Subcutaneous abdominal adipose tissue (tissue), 5 donors: ENCODE results near the gene NAT16.

ENCODE experiments used
- H3K27ac ChIP-seq: one replicate; pipeline ENCODE4 v1.7.0; 2013; ENCODE audit warnings: low read depth, mild to moderate bottlenecking, inconsistent platforms, low read length, moderate library complexity
- H3K27me3 ChIP-seq, 5 donors: one replicate each; pipeline ENCODE4 v1.7.0; 2013; ENCODE audit warnings: low read length in 5 of 5, inconsistent platforms in 1 of 5; ENCODE audit not compliant: control insufficient read depth in 5 of 5, insufficient read depth in 4 of 5
- H3K36me3 ChIP-seq, 5 donors: one replicate each; pipeline ENCODE4 v1.7.0; 2013; ENCODE audit warnings: low read length in 5 of 5; ENCODE audit not compliant: control insufficient read depth in 5 of 5, insufficient read depth in 5 of 5
- H3K4me1 ChIP-seq, 5 donors: one replicate each; pipeline ENCODE4 v1.7.0; 2013; ENCODE audit warnings: low read length in 5 of 5, mild to moderate bottlenecking in 3 of 5, moderate library complexity in 1 of 5; ENCODE audit not compliant: control insufficient read depth in 5 of 5, insufficient read depth in 5 of 5
- H3K4me3 ChIP-seq, 5 donors: one replicate each; pipeline ENCODE4 v1.7.0; 2013; ENCODE audit warnings: low read length in 5 of 5, low read depth in 1 of 5
- H3K9ac ChIP-seq, 5 donors: one replicate each; pipeline ENCODE4 v1.7.0; 2013; ENCODE audit warnings: low read length in 5 of 5, mild to moderate bottlenecking in 4 of 5, moderate library complexity in 3 of 5
- H3K9me3 ChIP-seq, 5 donors: one replicate each; pipeline ENCODE4 v1.7.0; 2013; ENCODE audit warnings: low read length in 5 of 5; ENCODE audit not compliant: control insufficient read depth in 5 of 5
- donor health status: healthy.
- donor health status: healthy.
- donor health status: healthy.
- donor health status: healthy.
- donor health status: healthy.

Gene NAT16

GRCh38 chr7:101128040-101128834, 51.9 kb downstream of the NAT16 start:
- Histone ChIP-seq H3K27me3 (peaks cover 0 to 17% (median 4%) of the 10 kb centered on the region in 5 donors), H3K4me1 (peaks cover 7 to 40% (median 31%) of the 10 kb centered on the region in 5 donors), H3K4me3 (peak overlapping the region in 1 of 5 donors; percentile 11), H3K9ac (no peak overlapping the region), H3K9me3 (no peaks in the 10 kb centered on the region), H3K27ac (no peak overlapping the region), H3K36me3 (peaks cover 0 to 3% (median 2%) of the 10 kb centered on the region in 5 donors)

- peaks cover 7 to 45% (median 33%) of the 10 kb centered on the region in 5 donors for H3K4me1 ChIP-seq
- H3K9me3 ChIP-seq = no peaks in the 10 kb centered on the region
- peaks cover 0 to 3% (median 2%) of the 10 kb centered on the region in 5 donors for H3K36me3 ChIP-seq
- H3K9ac ChIP-seq = no peak overlapping the region
- H3K4me3 ChIP-seq = peak overlapping the region; percentile 1 to 54 (median 41)
- H3K27me3 ChIP-seq = peaks cover 0 to 17% (median 4%) of the 10 kb centered on the region in 5 donors
- H3K27ac ChIP-seq = peak overlapping the region; percentile 15
These were observed 52.5 kb downstream of the NAT16 start for GRCh38 chr7:101127460-101128039.

- Histone ChIP-seq H3K4me3 (peak within 1 kb of the TSS; percentile 1 to 54 (median 41)), H3K36me3 (peaks cover 0 to 2% (median 0%) of the 10 kb centered on the region in 5 donors), H3K27ac (peak within 1 kb of the TSS; percentile 62), H3K9me3 (no peaks in the 10 kb centered on the region), H3K9ac (peak within 1 kb of the TSS in 2 of 5 donors; percentile 24 to 46), H3K27me3 (peaks cover 0 to 20% (median 4%) of the 10 kb centered on the region in 5 donors), H3K4me1 (peaks cover 10 to 51% (median 39%) of the 10 kb centered on the region in 5 donors)
These were observed 53.2 kb downstream of the NAT16 start, which contains the start of gene SERPINE1 for GRCh38 chr7:101126651-101127459. SERPINE1 (plus strand) TSS chr7:101127104; CDS start chr7:101128394, 1,290 bp downstream.

- peak overlapping the region in 2 of 5 donors; percentile 24 to 43 for H3K9ac ChIP-seq
- no peaks in the 10 kb centered on the region for H3K9me3 ChIP-seq
- peak overlapping the region in 3 of 5 donors; percentile 40 to 46 (median 42) for H3K4me3 ChIP-seq
- peaks cover 0 to 2% (median 0%) of the 10 kb centered on the region in 5 donors for H3K36me3 ChIP-seq
- H3K27me3 ChIP-seq = peaks cover 0 to 20% (median 4%) of the 10 kb centered on the region in 5 donors
- peaks cover 10 to 57% (median 42%) of the 10 kb centered on the region in 5 donors for H3K4me1 ChIP-seq
- peak overlapping the region; percentile 62 for H3K27ac ChIP-seq
These were observed 54.0 kb downstream of the NAT16 start for GRCh38 chr7:101125989-101126650.

GRCh38 chr7:101124376-101125056, 55.6 kb downstream of the NAT16 start:
- H3K27ac ChIP-seq = no peak overlapping the region
- no peaks in the 10 kb centered on the region for H3K36me3 ChIP-seq
- H3K9ac ChIP-seq = no peak overlapping the region
- H3K4me1 ChIP-seq = peaks cover 10 to 57% (median 42%) of the 10 kb centered on the region in 5 donors
- no peaks in the 10 kb centered on the region for H3K9me3 ChIP-seq
- H3K4me3 ChIP-seq = no peak overlapping the region
- peaks cover 0 to 20% (median 2%) of the 10 kb centered on the region in 5 donors for H3K27me3 ChIP-seq

- H3K4me3 ChIP-seq = no peak overlapping the region
- H3K27ac ChIP-seq = no peak overlapping the region
- no peaks in the 10 kb centered on the region for H3K36me3 ChIP-seq
- H3K27me3 ChIP-seq = peaks cover 0 to 20% (median 2%) of the 10 kb centered on the region in 5 donors
- H3K9ac ChIP-seq = no peak overlapping the region
- no peaks in the 10 kb centered on the region for H3K9me3 ChIP-seq
- peaks cover 10 to 57% (median 42%) of the 10 kb centered on the region in 5 donors for H3K4me1 ChIP-seq
These were observed 56.4 kb downstream of the NAT16 start for GRCh38 chr7:101123703-101124068.

- peak overlapping the region in 1 of 5 donors; percentile 63 for H3K4me3 ChIP-seq
- H3K36me3 ChIP-seq = no peaks in the 10 kb centered on the region
- peaks cover 0 to 17% (median 2%) of the 10 kb centered on the region in 5 donors for H3K27me3 ChIP-seq
- no peaks in the 10 kb centered on the region for H3K9me3 ChIP-seq
- peak overlapping the region in 1 of 5 donors; percentile 58 for H3K9ac ChIP-seq
- no peak overlapping the region for H3K27ac ChIP-seq
- H3K4me1 ChIP-seq = peaks cover 10 to 56% (median 40%) of the 10 kb centered on the region in 5 donors
These were observed 57.0 kb downstream of the NAT16 start for GRCh38 chr7:101122933-101123702.

GRCh38 chr7:101121991-101122932, 57.8 kb downstream of the NAT16 start:
- Histone ChIP-seq H3K9me3 (no peaks in the 10 kb centered on the region), H3K27me3 (peaks cover 0 to 16% (median 2%) of the 10 kb centered on the region in 5 donors), H3K27ac (peak overlapping the region; percentile 69), H3K4me3 (peak overlapping the region; percentile 32 to 77 (median 55)), H3K4me1 (peaks cover 10 to 48% (median 33%) of the 10 kb centered on the region in 5 donors), H3K9ac (peak overlapping the region in 3 of 5 donors; percentile 35 to 58 (median 44)), H3K36me3 (no peaks in the 10 kb centered on the region)
